HEK293 (cell line): ENCODE results near the gene GDPD5.
A peak's percentile ranks its signal among the peaks of the same experiment; 100 is the strongest.
"Not testable (repeated sequence)": the region's sequence is repeated elsewhere in the genome, so short reads cannot be mapped to it uniquely, and the experiment has no call there.

ENCODE experiments used
- CTCF ChIA-PET: fragments of 350-600 bp; formaldehyde crosslinking; extraction: SDS; loops from one replicate; lab custom pipeline; 2021; ENCODE audit warnings: antibody characterized with exemption; lab: Yijun Ruan, JAX
- POLR2A ChIA-PET: fragments of 300-600 bp; formaldehyde crosslinking; extraction: SDS; loops from one replicate; lab custom pipeline; 2020; ENCODE audit warnings: antibody characterized with exemption, inconsistent platforms; lab: Yijun Ruan, JAX
- H3K27ac ChIP-seq: fragments of 200-500 bp; sonication (Bioruptor generic); 2 replicates; pipeline ENCODE4 v1.5.1; 2014; ENCODE audit warnings: low read depth, low read length, control low read depth, inconsistent platforms; ENCODE audit errors: extremely low read depth
- H3K36me3 ChIP-seq, 2 experiments: fragments of 200-500 bp in 1 of 2; sonication (Bioruptor generic) in 1 of 2; 1 replicate in 1 of 2; 2 replicates in 1 of 2; pipeline ENCODE4 v1.5.1; 2014 to 2017; ENCODE audit warnings: inconsistent platforms in 2 of 2, low read length in 2 of 2; ENCODE audit not compliant: control insufficient read depth in 2 of 2, insufficient read depth in 1 of 2
- H3K4me1 ChIP-seq: fragments of 200-500 bp; sonication (Bioruptor generic); 2 replicates; pipeline ENCODE4 v1.5.1; 2014; ENCODE audit warnings: mild to moderate bottlenecking, low read length, inconsistent platforms; ENCODE audit not compliant: control insufficient read depth, insufficient read depth
- H3K4me3 ChIP-seq: 2 replicates; pipeline ENCODE4 v1.5.1; 2011; ENCODE audit warnings: low read depth, mild to moderate bottlenecking, control low read depth, low read length, moderate library complexity
- H3K9me3 ChIP-seq: fragments of 200-500 bp; sonication (Bioruptor generic); 2 replicates; pipeline ENCODE4 v1.5.1; 2014; ENCODE audit warnings: low read depth, low read length, inconsistent platforms; ENCODE audit not compliant: control insufficient read depth, insufficient read depth
- FEZF1 ChIP-seq: fragments of 450-650 bp; formaldehyde crosslinking; IDR thresholded peaks from 2 replicates; pipeline ENCODE4 v1.5.1; 2016; ENCODE audit warnings: missing biosample characterization, missing genetic modification characterization
- SCRT1 ChIP-seq: fragments of 450-650 bp; formaldehyde crosslinking; IDR thresholded peaks from 2 replicates; pipeline ENCODE4 v1.5.1; 2016; ENCODE audit warnings: missing biosample characterization, missing genetic modification characterization, borderline replicate concordance
- SCRT2 ChIP-seq: fragments of 450-650 bp; formaldehyde crosslinking; IDR thresholded peaks from 2 replicates; pipeline ENCODE4 v1.5.1; 2016; ENCODE audit warnings: missing biosample characterization, missing genetic modification characterization
- ZEB2 ChIP-seq: fragments of 450-650 bp; formaldehyde crosslinking; IDR thresholded peaks from 2 replicates; pipeline ENCODE4 v1.5.1; 2016; ENCODE audit warnings: missing biosample characterization, missing genetic modification characterization
- ZIC2 ChIP-seq: fragments of 450-650 bp; formaldehyde crosslinking; IDR thresholded peaks from 2 replicates; pipeline ENCODE4 v1.5.1; 2016; ENCODE audit warnings: missing biosample characterization, missing genetic modification characterization
- ZNF10 ChIP-seq: fragments of 450-650 bp; formaldehyde crosslinking; IDR thresholded peaks from 2 replicates; pipeline ENCODE4 v1.5.1; 2017; ENCODE audit warnings: missing biosample characterization, missing genetic modification characterization
- ZNF112 ChIP-seq: fragments of 450-650 bp; formaldehyde crosslinking; IDR thresholded peaks from 2 replicates; pipeline ENCODE4 v1.5.0; 2017; ENCODE audit warnings: missing biosample characterization, missing genetic modification characterization
- ZNF121 ChIP-seq: fragments of 450-650 bp; formaldehyde crosslinking; IDR thresholded peaks from 2 replicates; pipeline ENCODE4 v1.5.1; 2016; ENCODE audit warnings: missing biosample characterization, missing genetic modification characterization
- ZNF133 ChIP-seq: fragments of 450-650 bp; formaldehyde crosslinking; IDR thresholded peaks from 2 replicates; pipeline ENCODE4 v1.5.1; 2016; ENCODE audit warnings: missing biosample characterization, missing genetic modification characterization
- ZNF140 ChIP-seq: fragments of 450-650 bp; formaldehyde crosslinking; IDR thresholded peaks from 2 replicates; pipeline ENCODE4 v1.5.1; 2016; ENCODE audit warnings: missing biosample characterization, missing genetic modification characterization
- ZNF394 ChIP-seq: fragments of 450-650 bp; formaldehyde crosslinking; IDR thresholded peaks from 2 replicates; pipeline ENCODE4 v1.5.1; 2016; ENCODE audit warnings: missing biosample characterization, missing genetic modification characterization, mild to moderate bottlenecking, moderate library complexity, borderline replicate concordance
- ZNF530 ChIP-seq: fragments of 450-650 bp; formaldehyde crosslinking; IDR thresholded peaks from 2 replicates; pipeline ENCODE4 v1.5.1; 2016; ENCODE audit warnings: low read depth, missing biosample characterization, missing genetic modification characterization
- ZNF548 ChIP-seq: fragments of 450-650 bp; formaldehyde crosslinking; IDR thresholded peaks from 2 replicates; pipeline ENCODE4 v1.5.1; 2016; ENCODE audit warnings: missing biosample characterization, missing genetic modification characterization
- ZNF596 ChIP-seq: fragments of 450-650 bp; IDR thresholded peaks from 2 replicates; pipeline ENCODE4 v1.5.0; 2018; ENCODE audit warnings: missing biosample characterization, mild to moderate bottlenecking, missing genetic modification characterization, moderate library complexity
- ZNF654 ChIP-seq: fragments of 450-650 bp; formaldehyde crosslinking; IDR thresholded peaks from 2 replicates; pipeline ENCODE4 v1.5.1; 2016; ENCODE audit warnings: low read depth, missing biosample characterization, missing genetic modification characterization
- ZNF837 ChIP-seq: fragments of 450-650 bp; formaldehyde crosslinking; IDR thresholded peaks from 2 replicates; pipeline ENCODE4 v1.5.1; 2016; ENCODE audit warnings: missing biosample characterization, missing genetic modification characterization
- TF ChIP-seq, protein P1 (sequence below): fragments of 450-650 bp; formaldehyde crosslinking; IDR thresholded peaks from 2 replicates; pipeline ENCODE4 v1.5.1; 2016; ENCODE audit warnings: missing biosample characterization, missing genetic modification characterization
- TF ChIP-seq, protein P2 (sequence below): fragments of 450-650 bp; formaldehyde crosslinking; IDR thresholded peaks from 2 replicates; pipeline ENCODE4 v1.5.1; 2016; ENCODE audit warnings: missing biosample characterization, missing genetic modification characterization

GDPD5 gene

DNA sequence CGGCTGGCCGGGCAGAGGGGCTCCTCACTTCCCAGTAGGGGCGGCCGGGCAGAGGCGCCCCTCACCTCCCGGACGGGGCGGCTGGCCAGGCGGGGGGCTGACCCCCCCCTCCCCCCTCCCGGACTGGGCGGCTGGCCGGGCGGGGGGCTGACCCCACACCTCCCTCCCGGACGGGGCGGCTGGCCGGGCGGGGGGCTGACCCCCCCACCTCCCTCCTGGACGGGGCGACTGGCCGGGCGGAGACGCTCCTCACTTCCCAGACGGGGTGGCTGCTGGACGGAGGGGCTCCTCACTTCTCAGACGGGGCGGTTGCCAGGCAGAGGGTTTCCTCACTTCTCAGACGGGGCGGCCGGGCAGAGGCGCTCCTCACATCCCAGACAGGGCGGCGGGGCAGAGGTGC is 115.8 kb downstream of the GDPD5 start:
- H3K36me3 ChIP-seq, result peaks cover 17 to 64% of the 10 kb centered on the region in 2 experiments
- CTCF ChIA-PET, H3K4me1 ChIP-seq, H3K9me3 ChIP-seq, POLR2A ChIA-PET, H3K4me3 ChIP-seq, H3K27ac ChIP-seq: not testable (repeated sequence)

GRCh38 chr11:75408957-75409219 is 116.9 kb downstream of the GDPD5 start:
- Histone ChIP-seq H3K9me3 (no peaks in the 10 kb centered on the region), H3K4me1 (no peaks in the 10 kb centered on the region), H3K4me3 (no peak overlapping the region), H3K36me3 (peaks cover 17 to 68% of the 10 kb centered on the region in 2 experiments), H3K27ac (no peak overlapping the region)
- POLR2A ChIA-PET, result interaction anchor here (1.1 to 1.5 kb wide), 2 partner anchors 8 to 9 kb away, joined by 3 to 7 read pairs; no protein-coding TSS in a partner anchor
- CTCF ChIA-PET, result interaction anchor here (0.6 to 2.1 kb wide), 7 partner anchors 9 to 189 kb away, joined by 3 to 13 read pairs (median 5); no protein-coding TSS in a partner anchor
- TF ChIP-seq ZNF654 (no peak), ZNF121 (tag by site-specific recombination) (peak; percentile 87)

- TF ChIP-seq ZNF10, result peak; percentile 82
- no peak for TF ChIP-seq ZEB2 (tag by site-specific recombination)
- no peak for TF ChIP-seq ZNF133 (tag by site-specific recombination)
- TF ChIP-seq ZNF112 (tag by site-specific recombination), result no peak
- peak; percentile 12; the same call in 1 of the 2 replicates for TF ChIP-seq ZIC2 (tag by site-specific recombination)
- POLR2A ChIA-PET, result no interaction called here
- Histone ChIP-seq H3K4me1 (peaks cover 4% of the 10 kb centered on the region), H3K36me3 (peaks cover 13 to 74% of the 10 kb centered on the region in 2 experiments), H3K9me3 (no peaks in the 10 kb centered on the region), H3K4me3 (no peak overlapping the region), H3K27ac (no peak overlapping the region)
- CTCF ChIA-PET, result interaction anchor here (0.8 to 1.7 kb wide), 2 partner anchors 18 to 477 kb away, joined by 4 to 5 read pairs; no protein-coding TSS in a partner anchor
Measured at GRCh38 chr11:75406338-75406777, 119.4 kb downstream of the GDPD5 start.

DNA sequence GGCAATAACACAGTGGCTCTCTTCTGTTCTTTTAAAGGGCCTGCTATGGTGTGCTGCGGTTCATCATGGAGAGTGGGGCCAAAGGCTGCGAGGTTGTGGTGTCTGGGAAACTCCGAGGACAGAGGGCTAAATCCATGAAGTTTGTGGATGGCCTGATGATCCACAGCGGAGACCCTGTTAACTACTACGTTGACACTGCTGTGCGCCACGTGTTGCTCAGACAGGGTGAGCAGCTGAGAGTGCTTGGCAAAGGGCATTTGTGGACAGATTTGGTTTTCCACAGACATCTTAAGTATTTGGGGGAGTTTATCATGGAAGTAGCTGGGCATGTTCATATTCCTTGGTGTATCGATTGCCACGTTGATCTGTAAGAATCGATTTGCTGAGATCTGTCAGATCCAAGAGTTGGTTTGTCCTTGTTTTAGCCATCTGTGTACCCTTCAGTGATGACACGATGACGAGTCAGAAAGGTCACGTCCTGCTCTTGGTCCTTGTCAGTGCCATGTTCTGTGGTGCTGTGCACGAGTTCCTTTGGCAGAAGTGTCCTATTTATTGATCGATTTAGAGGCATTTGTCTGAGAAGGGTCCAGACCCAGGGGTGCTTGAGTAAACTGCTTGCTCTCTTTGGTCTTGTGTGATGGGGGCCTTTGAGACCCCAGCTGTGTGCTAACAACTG is 121.6 kb downstream of the GDPD5 start:
- no peak overlapping the region for H3K4me3 ChIP-seq
- ChIA-PET POLR2A (interaction anchor here (1.5 kb wide), 1 partner anchor 9 kb away, joined by 3 read pairs; no protein-coding TSS in a partner anchor), CTCF (interaction anchor here (0.9 kb wide), 1 partner anchor 15 kb away, joined by 4 read pairs; no protein-coding TSS in a partner anchor)
- 0 out of 2 replicates have a peak, but pooled peaks have one; percentile 22 for TF ChIP-seq SCRT2
- no peak for TF ChIP-seq ZNF596 (tag by site-specific recombination)
- no peak overlapping the region for H3K27ac ChIP-seq
- H3K9me3 ChIP-seq, result no peaks in the 10 kb centered on the region
- peaks cover 4% of the 10 kb centered on the region for H3K4me1 ChIP-seq
- peaks cover 19 to 91% of the 10 kb centered on the region in 2 experiments for H3K36me3 ChIP-seq

DNA sequence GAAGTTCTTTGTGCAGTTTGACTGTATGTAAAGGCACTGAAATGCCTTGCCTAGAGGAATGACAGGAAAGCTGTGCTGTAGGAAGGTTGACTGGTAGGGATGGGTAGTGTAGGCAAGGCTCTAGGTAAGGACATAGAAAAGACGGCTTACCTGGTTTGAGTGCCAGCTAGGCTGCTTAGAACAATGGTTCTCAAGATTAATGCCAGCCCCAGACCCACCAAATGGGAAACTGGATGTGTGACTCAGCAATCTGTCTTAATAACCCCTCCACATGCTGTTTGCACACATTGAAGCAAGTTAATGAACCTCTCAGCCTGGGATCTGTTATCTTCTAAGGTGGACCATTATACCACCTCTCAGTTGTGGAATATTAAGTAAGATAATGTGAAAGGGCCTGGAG is 122.7 kb downstream of the GDPD5 start:
- no peaks in the 10 kb centered on the region for H3K9me3 ChIP-seq
- H3K4me1 ChIP-seq, result peaks cover 4% of the 10 kb centered on the region
- no peak overlapping the region for H3K4me3 ChIP-seq
- peak overlapping the region; percentile 8 for H3K27ac ChIP-seq
- CTCF ChIA-PET, result no interaction called here
- POLR2A ChIA-PET, result interaction anchor here (0.6 to 1.5 kb wide), 2 partner anchors 10 to 12 kb away, joined by 3 read pairs; no protein-coding TSS in a partner anchor
- H3K36me3 ChIP-seq, result peaks cover 16 to 82% of the 10 kb centered on the region in 2 experiments
- TF ChIP-seq, protein P1, sequence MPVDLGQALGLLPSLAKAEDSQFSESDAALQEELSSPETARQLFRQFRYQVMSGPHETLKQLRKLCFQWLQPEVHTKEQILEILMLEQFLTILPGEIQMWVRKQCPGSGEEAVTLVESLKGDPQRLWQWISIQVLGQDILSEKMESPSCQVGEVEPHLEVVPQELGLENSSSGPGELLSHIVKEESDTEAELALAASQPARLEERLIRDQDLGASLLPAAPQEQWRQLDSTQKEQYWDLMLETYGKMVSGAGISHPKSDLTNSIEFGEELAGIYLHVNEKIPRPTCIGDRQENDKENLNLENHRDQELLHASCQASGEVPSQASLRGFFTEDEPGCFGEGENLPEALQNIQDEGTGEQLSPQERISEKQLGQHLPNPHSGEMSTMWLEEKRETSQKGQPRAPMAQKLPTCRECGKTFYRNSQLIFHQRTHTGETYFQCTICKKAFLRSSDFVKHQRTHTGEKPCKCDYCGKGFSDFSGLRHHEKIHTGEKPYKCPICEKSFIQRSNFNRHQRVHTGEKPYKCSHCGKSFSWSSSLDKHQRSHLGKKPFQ, result no peak
- no peak for TF ChIP-seq ZEB2 (tag by site-specific recombination)
- TF ChIP-seq, protein P2, sequence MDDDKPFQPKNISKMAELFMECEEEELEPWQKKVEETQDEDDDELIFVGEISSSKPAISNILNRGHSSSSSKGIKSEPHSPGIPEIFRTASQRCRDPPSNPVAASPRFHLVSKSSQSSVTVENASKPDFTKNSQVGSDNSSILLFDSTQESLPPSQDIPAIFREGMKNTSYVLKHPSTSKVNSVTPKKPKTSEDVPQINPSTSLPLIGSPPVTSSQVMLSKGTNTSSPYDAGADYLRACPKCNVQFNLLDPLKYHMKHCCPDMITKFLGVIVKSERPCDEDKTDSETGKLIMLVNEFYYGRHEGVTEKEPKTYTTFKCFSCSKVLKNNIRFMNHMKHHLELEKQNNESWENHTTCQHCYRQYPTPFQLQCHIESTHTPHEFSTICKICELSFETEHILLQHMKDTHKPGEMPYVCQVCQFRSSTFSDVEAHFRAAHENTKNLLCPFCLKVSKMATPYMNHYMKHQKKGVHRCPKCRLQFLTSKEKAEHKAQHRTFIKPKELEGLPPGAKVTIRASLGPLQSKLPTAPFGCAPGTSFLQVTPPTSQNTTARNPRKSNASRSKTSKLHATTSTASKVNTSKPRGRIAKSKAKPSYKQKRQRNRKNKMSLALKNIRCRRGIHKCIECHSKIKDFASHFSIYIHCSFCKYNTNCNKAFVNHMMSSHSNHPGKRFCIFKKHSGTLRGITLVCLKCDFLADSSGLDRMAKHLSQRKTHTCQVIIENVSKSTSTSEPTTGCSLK (tag by site-specific recombination), result no peak
- no peak for TF ChIP-seq FEZF1 (tag by site-specific recombination)
- no peak for TF ChIP-seq SCRT1
- no peak for TF ChIP-seq ZNF394
- TF ChIP-seq ZNF837 (tag by site-specific recombination), result no peak
- TF ChIP-seq ZNF140 (tag by site-specific recombination), result no peak
- no peak for TF ChIP-seq ZNF548
- no peak for TF ChIP-seq ZNF530 (tag by site-specific recombination)
